HG03432 (cell line): Measurements from ENCODE around the gene LARGE1.
"Not testable (repeated sequence)": the region's sequence is repeated elsewhere in the genome, so short reads cannot be mapped to it uniquely, and the experiment has no call there.

Experiments used
- ATAC-seq: cut with Tn5 transposase; IDR thresholded peaks from one replicate; pipeline ENCODE4 v1.9.1; 2021; ENCODE audit warnings: mild to moderate bottlenecking, moderate library complexity; ENCODE audit not compliant: unreplicated experiment

The LARGE1 gene

GRCh38 chr22:33397381-33397907, 522.8 kb downstream of the LARGE1 start:
- no peak for ATAC-seq

GRCh38 chr22:33393432-33393831, 526.8 kb downstream of the LARGE1 start:
- ATAC-seq = no peak

- no peak for ATAC-seq
These were observed 529.0 kb downstream of the LARGE1 start for GRCh38 chr22:33391298-33391697.

- ATAC-seq = no peak
These were observed 530.3 kb downstream of the LARGE1 start for GRCh38 chr22:33389936-33390335.

- ATAC-seq = no peak
These were observed 534.0 kb downstream of the LARGE1 start for GRCh38 chr22:33386270-33386669.

- ATAC-seq = no peak
These were observed 534.7 kb downstream of the LARGE1 start for GRCh38 chr22:33385611-33386010.

- ATAC-seq = no peak
These were observed 537.8 kb downstream of the LARGE1 start for GRCh38 chr22:33382436-33382835.

- no peak for ATAC-seq
These were observed 538.5 kb downstream of the LARGE1 start for GRCh38 chr22:33381531-33382406.

GRCh38 chr22:33380789-33381530, 539.3 kb downstream of the LARGE1 start:
- ATAC-seq = no peak

- ATAC-seq = no peak
These were observed 540.4 kb downstream of the LARGE1 start for GRCh38 chr22:33379836-33380235.

GRCh38 chr22:33372875-33373274, 547.4 kb downstream of the LARGE1 start:
- ATAC-seq = no peak

- ATAC-seq = not testable (repeated sequence)
These were observed 557.0 kb downstream of the LARGE1 start for GRCh38 chr22:33363256-33363655.

- no peak for ATAC-seq
These were observed 557.6 kb downstream of the LARGE1 start for GRCh38 chr22:33362702-33363101.

- ATAC-seq = no peak
These were observed 558.7 kb downstream of the LARGE1 start for GRCh38 chr22:33361581-33361980.

GRCh38 chr22:33357981-33358399, 562.3 kb downstream of the LARGE1 start:
- no peak for ATAC-seq

- no peak for ATAC-seq
These were observed 565.3 kb downstream of the LARGE1 start for GRCh38 chr22:33354928-33355327.

- no peak for ATAC-seq
These were observed 566.8 kb downstream of the LARGE1 start for GRCh38 chr22:33353502-33353901.

GRCh38 chr22:33352768-33353167, 567.5 kb downstream of the LARGE1 start:
- no peak for ATAC-seq

- ATAC-seq = no peak
These were observed 569.3 kb downstream of the LARGE1 start for GRCh38 chr22:33350961-33351360.

GRCh38 chr22:33350491-33350890, 569.8 kb downstream of the LARGE1 start:
- ATAC-seq = no peak

- ATAC-seq = no peak
These were observed 573.3 kb downstream of the LARGE1 start for GRCh38 chr22:33347002-33347401.

GRCh38 chr22:33341611-33342010, 578.7 kb downstream of the LARGE1 start:
- no peak for ATAC-seq
